ENCODE results near the gene NT5DC3. TPM values are rescaled to one million over a fixed set of nuclear protein-coding genes. Genes with fewer than 3 reads are reported as not detected.
A peak's percentile ranks its signal among the peaks of the same experiment; 100 is the strongest.

Gene NT5DC3
- total RNA-seq, 1 experiment from 2014 or later, result 21.6 TPM

- no peak for DNase-seq (ENCODE audit: low read depth)
Measured at GRCh38 chr12:103785243-103786031, 55.6 kb downstream of the NT5DC3 start.

GRCh38 chr12:103783744-103784664 lies 57.0 kb downstream of the NT5DC3 start:
- DNase-seq (ENCODE audit: low read depth), result no peak

DNA sequence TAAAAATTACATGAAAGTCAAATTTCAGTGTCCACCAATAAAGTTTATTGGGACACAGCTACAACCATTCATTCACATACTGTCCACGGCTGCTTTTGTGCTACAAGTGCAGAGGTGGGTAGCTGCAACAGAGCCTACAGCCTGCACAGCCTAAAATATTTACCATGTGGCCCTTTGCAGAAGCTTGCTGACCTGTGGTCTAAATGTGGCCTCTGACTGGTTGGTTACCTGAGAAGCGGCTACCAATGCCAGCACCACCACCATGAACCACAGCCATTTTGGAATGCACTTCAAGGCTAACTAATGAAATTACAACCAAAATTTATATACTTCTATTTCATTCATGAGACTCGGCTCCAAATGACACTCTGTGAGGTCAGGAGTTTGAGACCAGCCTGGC lies 58.6 kb downstream of the NT5DC3 start:
- DNase-seq (ENCODE audit: low read depth), result no peak

DNA sequence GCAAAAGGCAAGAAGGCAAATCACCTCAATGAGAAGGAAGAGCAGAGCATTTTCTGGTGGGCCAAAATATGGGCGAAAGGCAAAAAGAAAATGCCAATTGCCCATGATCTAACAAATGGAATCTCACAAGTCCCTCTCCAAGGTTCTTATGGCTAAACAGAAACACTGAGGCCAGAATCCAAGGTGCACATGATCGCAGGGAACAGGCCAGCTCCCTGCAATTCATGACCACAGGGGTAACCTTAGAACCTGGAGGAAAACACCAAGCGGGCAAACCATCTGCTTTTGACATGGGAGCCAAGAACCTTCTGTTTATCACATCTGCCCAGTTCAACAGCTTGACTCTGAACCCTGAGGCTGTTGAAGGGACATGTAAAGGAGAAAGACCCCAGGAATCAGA lies 60.0 kb downstream of the NT5DC3 start:
- no peak for DNase-seq (ENCODE audit: low read depth)

GRCh38 chr12:103780093-103780440 lies 61.0 kb downstream of the NT5DC3 start:
- peak; percentile 35 for DNase-seq (ENCODE audit: low read depth)

GRCh38 chr12:103779410-103780092 lies 61.5 kb downstream of the NT5DC3 start:
- no peak for DNase-seq (ENCODE audit: low read depth)

DNA sequence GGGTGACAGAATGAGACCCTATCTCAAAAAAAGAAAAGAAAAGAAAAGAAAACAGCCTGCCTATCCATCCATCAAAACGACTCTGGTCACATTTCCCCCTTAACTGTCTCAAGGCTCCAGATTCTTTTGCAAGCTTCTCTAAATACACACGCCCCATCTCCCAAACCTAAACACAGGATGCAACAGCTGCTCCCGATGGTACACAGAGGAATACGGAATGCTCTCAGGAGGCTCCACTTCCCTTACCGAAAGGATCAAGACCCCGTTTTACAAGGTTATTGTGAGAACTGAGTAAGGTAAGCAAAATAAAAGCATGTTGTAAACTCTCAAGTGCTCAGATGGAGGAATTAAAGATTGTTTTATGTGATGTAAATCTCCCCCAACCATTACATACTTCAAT lies 62.3 kb downstream of the NT5DC3 start:
- no peak for DNase-seq (ENCODE audit: low read depth)

DNA sequence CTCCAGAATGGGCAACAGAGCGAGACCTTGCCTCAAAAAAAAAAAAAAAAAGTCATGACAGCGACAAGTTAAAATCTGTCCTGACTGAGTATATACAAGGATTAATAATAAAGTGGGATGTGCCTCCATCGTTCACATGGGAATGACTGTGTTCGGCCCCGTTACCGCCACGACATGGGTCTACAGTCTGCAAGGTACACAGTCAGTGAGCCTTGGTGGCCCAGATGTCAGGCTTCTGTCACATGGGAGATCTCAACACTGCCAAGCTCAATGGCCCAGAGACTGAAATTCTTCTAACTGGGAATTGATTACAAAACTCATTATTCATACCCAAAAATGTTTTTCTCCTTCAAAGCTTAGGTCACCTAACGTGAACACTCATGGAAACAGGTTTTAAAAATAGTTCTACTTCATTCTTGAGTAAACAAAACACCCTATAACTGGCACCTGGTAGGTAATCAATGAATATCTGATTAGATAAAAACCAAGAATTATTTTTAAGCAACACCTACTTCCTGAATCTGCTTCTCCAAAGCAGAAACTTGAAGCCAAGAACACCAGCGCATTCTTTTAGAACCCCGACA lies 66.0 kb downstream of the NT5DC3 start:
- no peak for DNase-seq (ENCODE audit: low read depth)

DNA sequence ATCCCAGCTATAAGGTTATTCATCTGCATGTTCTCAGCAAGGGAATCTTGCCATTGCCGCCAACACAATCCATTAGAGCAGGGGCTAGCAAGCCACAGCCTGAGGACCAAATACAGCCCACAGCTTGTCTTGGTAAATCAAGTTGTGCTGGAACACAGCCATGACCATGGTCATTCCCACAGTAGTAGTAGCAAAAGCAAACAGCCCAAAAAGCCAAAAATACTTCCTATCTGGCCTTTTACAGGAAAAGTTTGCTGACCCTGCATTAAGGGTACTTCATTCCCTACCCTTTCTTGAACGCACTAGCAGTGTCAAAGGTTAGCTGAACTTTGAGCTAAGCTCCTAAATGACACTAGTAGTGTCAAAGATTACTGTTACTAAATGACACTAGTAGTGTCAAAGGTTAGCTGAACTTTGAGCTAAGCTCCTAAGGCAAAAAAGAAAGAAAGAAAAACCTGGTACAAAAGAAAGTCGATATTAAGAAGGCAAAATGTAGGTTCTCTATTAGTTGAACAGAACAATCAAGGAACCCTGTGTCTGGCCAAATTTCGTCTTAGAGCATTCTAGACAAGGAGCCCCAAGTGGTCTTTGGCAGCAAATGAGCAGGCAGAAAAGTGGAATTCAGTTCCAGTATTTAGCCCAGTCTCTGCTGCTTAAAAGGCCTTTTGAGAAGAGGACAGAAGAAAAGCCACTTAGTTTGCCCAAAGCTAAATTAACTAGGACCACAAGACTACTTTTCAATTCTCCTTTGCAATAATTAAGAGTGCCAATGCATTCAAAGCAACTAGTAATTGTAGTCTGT lies 67.7 kb downstream of the NT5DC3 start:
- no peak for DNase-seq (ENCODE audit: low read depth)

DNA sequence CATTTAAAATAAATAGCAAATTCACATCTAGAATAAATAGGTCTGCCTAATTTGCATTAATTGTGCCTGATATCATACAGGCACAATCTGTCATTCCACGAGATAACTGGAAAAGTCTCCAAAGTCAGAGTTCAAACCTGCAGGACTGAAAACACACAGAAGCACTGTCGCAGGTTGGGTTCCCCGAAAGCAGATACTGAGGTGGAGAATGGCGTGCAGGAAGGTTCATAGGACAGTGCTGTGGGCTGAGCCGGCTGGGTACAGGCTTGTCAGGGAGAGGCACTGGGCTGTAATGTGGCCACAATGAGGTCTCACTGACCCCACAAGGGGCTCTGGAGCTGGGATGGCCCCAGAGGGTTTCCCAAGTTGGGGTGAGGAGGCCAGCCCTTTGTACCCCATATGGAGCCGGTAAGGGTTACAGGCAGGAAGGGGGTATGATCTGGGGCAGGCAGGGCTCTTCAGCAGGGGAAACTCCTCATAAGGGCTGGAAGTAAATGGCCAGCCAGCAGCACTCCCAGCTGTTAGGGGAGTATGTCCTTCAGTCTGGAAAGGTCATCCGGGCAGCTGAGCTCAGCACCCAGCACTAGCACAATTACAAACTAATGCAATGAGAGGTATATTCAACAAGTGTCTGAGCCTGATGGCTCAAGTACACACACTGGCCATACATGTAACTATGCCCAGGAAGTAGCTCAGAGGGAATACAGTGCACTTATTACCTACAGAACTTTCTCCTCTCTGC lies 68.5 kb downstream of the NT5DC3 start:
- DNase-seq (ENCODE audit: low read depth), result no peak

GRCh38 chr12:103771466-103771865 lies 69.6 kb downstream of the NT5DC3 start:
- DNase-seq (ENCODE audit: low read depth), result peak; percentile 31

- no peak for DNase-seq (ENCODE audit: low read depth)
Measured at GRCh38 chr12:103769240-103769945, 71.6 kb downstream of the NT5DC3 start.

GRCh38 chr12:103768467-103769123 lies 72.4 kb downstream of the NT5DC3 start:
- peak; percentile 20 for DNase-seq (ENCODE audit: low read depth)

DNA sequence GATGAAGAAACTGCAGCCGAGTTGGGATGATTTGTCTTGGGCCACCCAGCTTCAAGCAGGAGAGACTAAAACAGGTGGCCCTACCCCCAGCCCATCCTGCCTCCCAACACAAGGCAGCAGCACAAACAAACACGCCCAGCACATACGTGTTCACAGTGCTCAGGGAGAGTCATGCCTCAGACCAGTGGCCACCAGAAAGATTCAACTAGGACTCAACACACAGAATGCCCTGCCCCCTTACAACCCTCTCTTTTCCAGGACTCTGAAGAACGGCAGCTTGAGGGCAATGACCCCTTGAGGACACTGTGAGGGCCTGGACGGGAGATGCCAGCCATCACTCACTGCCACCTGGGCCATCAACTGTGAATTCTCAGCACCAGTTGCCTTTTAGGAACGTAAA lies 75.0 kb downstream of the NT5DC3 start:
- DNase-seq (ENCODE audit: low read depth), result no peak

DNA sequence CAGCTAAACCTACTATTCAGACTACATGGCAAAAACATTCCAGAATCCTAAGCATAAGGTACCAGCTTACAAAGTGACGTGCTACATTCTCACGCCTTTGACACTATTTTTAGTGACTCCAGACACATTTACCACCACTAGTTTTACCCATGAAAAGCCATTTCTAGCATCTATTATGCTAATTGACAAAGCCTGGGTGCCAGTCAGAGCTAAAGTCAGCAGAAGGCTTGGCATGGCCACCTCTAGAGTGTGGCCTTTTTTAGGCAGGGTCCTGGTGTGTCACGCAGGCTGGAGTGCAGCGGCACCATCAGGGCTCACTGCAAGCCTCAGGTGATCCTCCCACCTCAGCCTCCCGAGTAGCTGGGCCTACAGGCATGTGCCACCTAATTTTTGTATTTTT lies 75.7 kb downstream of the NT5DC3 start:
- DNase-seq (ENCODE audit: low read depth), result no peak

DNA sequence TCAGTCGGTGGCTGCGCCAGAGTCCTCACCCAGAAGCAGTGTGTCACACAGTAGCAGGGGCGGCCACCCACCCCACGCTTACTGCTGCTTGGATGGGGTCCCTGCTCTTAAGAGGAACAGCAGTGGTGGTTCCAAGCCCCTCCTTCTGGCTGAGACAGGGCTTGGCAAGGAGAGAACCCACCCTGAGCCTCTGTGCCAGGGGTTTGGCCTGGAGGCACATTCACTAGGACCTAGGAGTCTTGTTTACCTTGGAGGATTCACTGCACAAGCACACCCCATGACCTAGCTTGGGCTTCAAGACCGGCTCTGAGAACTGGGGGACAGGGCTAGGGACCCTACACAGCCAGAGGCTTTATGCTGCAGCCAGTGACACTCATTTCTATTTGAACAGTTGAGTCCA lies 78.6 kb downstream of the NT5DC3 start:
- DNase-seq (ENCODE audit: low read depth), result no peak

GRCh38 chr12:103758310-103759089 lies 82.5 kb downstream of the NT5DC3 start:
- no peak for DNase-seq (ENCODE audit: low read depth)

DNA sequence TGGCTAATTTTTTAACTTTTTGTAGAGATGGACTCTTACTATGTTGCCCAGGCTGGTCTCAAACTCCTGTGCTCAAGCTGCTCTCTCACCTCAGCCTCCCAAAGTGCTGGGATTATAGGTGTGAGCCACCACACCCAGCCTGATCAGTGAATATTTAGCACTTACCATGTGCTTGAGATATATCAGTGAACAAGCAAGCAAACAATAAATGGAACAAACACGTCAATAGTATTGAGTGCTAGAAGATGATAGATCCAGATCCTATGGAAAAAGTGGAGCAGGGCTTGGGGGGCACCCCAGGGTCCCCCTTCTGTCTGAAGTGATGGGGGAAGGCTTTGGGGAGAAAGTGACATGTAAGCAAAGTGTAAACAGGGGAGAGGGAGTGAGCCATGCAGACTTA lies 83.8 kb downstream of the NT5DC3 start:
- DNase-seq (ENCODE audit: low read depth), result no peak

Measured in HT1080 (cell line).